HG03159 (cell line): ENCODE measurements around the gene ARSD.

ENCODE experiments used
- ATAC-seq: cut with Tn5 transposase; IDR thresholded peaks from one replicate; pipeline ENCODE4 v1.9.1; 2021; ENCODE audit warnings: mild to moderate bottlenecking, moderate library complexity; ENCODE audit not compliant: unreplicated experiment

ARSD gene

GRCh38 chrX:2857566-2857965, 71.6 kb downstream of the ARSD start:
- no peak for ATAC-seq

GRCh38 chrX:2855761-2856160, 73.4 kb downstream of the ARSD start:
- ATAC-seq: no peak

- no peak for ATAC-seq
Observed at GRCh38 chrX:2854918-2855317, 74.2 kb downstream of the ARSD start.
